Calu3 (cell line): Measurements from ENCODE around the gene RASSF4. TPM values are rescaled to one million over a fixed set of nuclear protein-coding genes. Genes with fewer than 3 reads are reported as not detected.

Experiments used
- BruUV-seq: library from RNA; stranded (reverse); fragments of 400-500 nt; replicated peaks from 2 replicates; lab custom pipeline; 2021; lab: Mats Ljungman, UMichigan
- CTCF ChIA-PET: fragments of 300-600 bp; sonication (Branson Sonifier 250); formaldehyde crosslinking; loops from one replicate; lab custom pipeline; 2022; ENCODE audit warnings: antibody characterized with exemption; lab: Charles Lee
- DNase-seq: peaks from one replicate; pipeline ENCODE4 v3.0.0; 2022
- H3K27ac Mint-ChIP-seq: one replicate; pipeline ENCODE4 v1.8.0; 2022; ENCODE audit warnings: mixed read lengths; ENCODE audit not compliant: unreplicated experiment
- H3K27me3 Mint-ChIP-seq: one replicate; pipeline ENCODE4 v1.8.0; 2022; ENCODE audit warnings: mixed read lengths; ENCODE audit not compliant: unreplicated experiment
- H3K36me3 Mint-ChIP-seq: one replicate; pipeline ENCODE4 v1.8.0; 2022; ENCODE audit warnings: mild to moderate bottlenecking, moderate library complexity, mixed read lengths; ENCODE audit not compliant: insufficient read depth, unreplicated experiment
- H3K4me1 Mint-ChIP-seq: one replicate; pipeline ENCODE4 v1.8.0; 2022; ENCODE audit warnings: mild to moderate bottlenecking, low read depth, mixed read lengths; ENCODE audit not compliant: unreplicated experiment
- H3K4me3 Mint-ChIP-seq: one replicate; pipeline ENCODE4 v1.8.0; 2022; ENCODE audit warnings: mild to moderate bottlenecking, low read depth, moderate library complexity, mixed read lengths; ENCODE audit not compliant: unreplicated experiment
- H3K9me3 Mint-ChIP-seq: one replicate; pipeline ENCODE4 v1.8.0; 2022; ENCODE audit warnings: low read depth, mixed read lengths; ENCODE audit not compliant: unreplicated experiment
- intact Hi-C: fragments of 100-400 bp; cut with micrococcal nuclease; formaldehyde crosslinking; loops from one replicate; pipeline ENCODE4 v1.10.0; 2022; ENCODE audit not compliant: unreplicated experiment
- total RNA-seq: library from RNA; stranded (reverse); gene quantifications from 2 replicates; pipeline ENCODE4 v1.2.3, GENCODE V29; 2022
- TF ChIP-seq, protein P1 (sequence below): fragments of 200-600 bp; IDR thresholded peaks from one replicate; pipeline ENCODE4 v1.8.0; 2022; ENCODE audit warnings: antibody characterized with exemption; ENCODE audit not compliant: unreplicated experiment

The RASSF4 gene
- total RNA-seq, 1 experiment from 2014 or later = 2.2 TPM

DNA sequence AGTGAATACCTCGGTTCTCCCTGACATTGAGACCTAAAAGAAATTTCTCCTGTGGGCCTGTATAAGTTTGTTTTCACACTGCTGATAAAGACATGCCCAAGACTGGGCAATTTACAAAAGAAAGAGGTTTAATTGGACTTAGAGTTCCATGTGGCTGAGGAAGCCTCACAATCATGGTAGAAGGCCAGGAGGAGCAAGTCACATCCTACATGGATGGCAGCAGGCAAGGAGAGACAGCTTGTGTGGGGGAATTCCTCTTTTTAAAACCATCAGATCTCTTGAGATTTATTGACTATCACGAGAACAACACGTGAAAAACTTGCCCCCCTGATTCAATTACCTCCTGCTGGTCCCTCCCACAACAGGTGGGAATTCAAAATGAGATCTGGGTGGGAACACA, 41.8 kb upstream of the RASSF4 start:
- no peaks in the 10 kb centered on the region for H3K36me3 Mint-ChIP-seq
- no peak overlapping the region for H3K27ac Mint-ChIP-seq
- H3K9me3 Mint-ChIP-seq = no peaks in the 10 kb centered on the region
- TF ChIP-seq, protein P1, sequence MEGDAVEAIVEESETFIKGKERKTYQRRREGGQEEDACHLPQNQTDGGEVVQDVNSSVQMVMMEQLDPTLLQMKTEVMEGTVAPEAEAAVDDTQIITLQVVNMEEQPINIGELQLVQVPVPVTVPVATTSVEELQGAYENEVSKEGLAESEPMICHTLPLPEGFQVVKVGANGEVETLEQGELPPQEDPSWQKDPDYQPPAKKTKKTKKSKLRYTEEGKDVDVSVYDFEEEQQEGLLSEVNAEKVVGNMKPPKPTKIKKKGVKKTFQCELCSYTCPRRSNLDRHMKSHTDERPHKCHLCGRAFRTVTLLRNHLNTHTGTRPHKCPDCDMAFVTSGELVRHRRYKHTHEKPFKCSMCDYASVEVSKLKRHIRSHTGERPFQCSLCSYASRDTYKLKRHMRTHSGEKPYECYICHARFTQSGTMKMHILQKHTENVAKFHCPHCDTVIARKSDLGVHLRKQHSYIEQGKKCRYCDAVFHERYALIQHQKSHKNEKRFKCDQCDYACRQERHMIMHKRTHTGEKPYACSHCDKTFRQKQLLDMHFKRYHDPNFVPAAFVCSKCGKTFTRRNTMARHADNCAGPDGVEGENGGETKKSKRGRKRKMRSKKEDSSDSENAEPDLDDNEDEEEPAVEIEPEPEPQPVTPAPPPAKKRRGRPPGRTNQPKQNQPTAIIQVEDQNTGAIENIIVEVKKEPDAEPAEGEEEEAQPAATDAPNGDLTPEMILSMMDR = no peak
- intact Hi-C loops = no loop called here
- H3K27me3 Mint-ChIP-seq = peaks cover 63% of the 10 kb centered on the region
- no peak for DNase-seq
- no peaks in the 10 kb centered on the region for H3K4me1 Mint-ChIP-seq
- CTCF ChIA-PET = no interaction called here
- no TSS peak for BruUV-seq
- no peak overlapping the region for H3K4me3 Mint-ChIP-seq

DNA sequence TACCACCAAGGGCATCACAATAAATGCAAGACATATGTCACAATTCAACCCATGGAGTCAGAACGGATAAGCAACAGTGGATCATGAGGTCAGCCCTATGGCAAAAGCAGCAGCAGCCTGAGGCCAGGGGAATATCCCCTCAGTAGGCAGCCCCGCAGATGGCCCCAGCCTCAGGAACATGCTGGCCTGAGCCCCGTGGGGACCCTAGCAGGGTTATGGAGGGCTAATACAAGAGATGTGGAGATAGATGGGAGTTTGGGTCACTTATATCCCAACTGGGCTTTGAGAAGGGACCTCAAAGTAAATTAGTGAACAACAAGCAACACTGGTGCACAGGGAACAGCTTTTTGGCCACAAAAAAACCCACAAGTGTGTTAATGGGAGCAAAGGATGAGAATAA, 39.4 kb upstream of the RASSF4 start:
- Mint-ChIP-seq H3K27ac (no peak overlapping the region), H3K4me3 (no peak overlapping the region), H3K9me3 (no peaks in the 10 kb centered on the region), H3K4me1 (no peaks in the 10 kb centered on the region), H3K36me3 (no peaks in the 10 kb centered on the region), H3K27me3 (peaks cover 57% of the 10 kb centered on the region)
- no peak for DNase-seq
- CTCF ChIA-PET = interaction anchor here (1.9 kb wide), 1 partner anchor 8 kb away, joined by 5 read pairs; the partner anchor contains the start of gene TMEM72
- BruUV-seq = no TSS peak
- intact Hi-C loops = no loop called here
- TF ChIP-seq, protein P1 = no peak

DNA sequence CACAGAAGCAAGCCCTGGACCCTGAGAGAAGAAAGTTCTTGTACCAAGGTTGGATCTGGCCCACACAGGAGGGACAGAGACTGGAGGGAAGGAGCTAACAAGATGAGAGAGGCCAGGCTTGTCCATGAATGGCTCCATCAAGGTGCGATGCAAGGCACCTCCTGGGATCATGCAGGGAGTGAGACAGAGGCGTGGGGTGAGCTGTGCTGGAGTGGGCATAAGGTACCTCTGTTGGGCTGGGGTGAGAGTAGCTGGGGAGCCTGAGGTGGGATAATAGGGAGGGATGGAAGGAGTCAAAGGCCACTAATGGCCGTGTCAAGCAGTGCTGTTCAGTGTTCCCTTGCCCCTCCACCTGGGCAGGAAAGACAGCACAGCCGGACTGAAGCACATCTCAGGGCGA, 38.5 kb upstream of the RASSF4 start:
- Mint-ChIP-seq H3K9me3 (no peaks in the 10 kb centered on the region), H3K4me3 (no peak overlapping the region), H3K4me1 (no peaks in the 10 kb centered on the region), H3K27me3 (peaks cover 49% of the 10 kb centered on the region), H3K27ac (no peak overlapping the region), H3K36me3 (no peaks in the 10 kb centered on the region)
- TF ChIP-seq, protein P1 = no peak
- intact Hi-C loops = no loop called here
- no peak for DNase-seq
- no TSS peak for BruUV-seq
- CTCF ChIA-PET = interaction anchor here (1.4 to 1.9 kb wide), 2 partner anchors 9 to 54 kb away, joined by 3 to 5 read pairs; partner anchors contain the start of gene TMEM72

DNA sequence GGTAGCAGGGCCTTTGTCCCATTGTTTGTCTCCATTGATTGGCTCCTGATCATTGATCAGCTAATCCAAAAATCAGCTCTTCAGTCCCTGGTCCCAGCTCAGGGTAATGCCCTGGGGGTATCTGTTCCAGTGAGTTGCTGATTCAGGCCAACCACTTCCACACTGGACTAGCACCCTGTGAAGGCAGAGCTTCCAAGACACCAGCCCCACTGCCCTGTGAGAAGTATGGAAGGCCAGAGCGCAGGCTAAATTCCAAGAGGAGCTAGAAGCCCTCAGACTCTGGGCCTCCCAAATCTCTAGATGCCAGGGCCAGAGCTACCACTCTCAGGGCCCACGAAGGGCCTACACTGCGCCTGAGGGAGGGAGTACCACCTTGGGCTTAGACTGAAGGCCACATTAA, 38.1 kb upstream of the RASSF4 start:
- CTCF ChIA-PET = interaction anchor here (1.4 to 1.9 kb wide), 2 partner anchors 10 to 54 kb away, joined by 3 to 5 read pairs; partner anchors contain the start of gene TMEM72
- no peak for DNase-seq
- Mint-ChIP-seq H3K9me3 (no peaks in the 10 kb centered on the region), H3K4me3 (no peak overlapping the region), H3K36me3 (no peaks in the 10 kb centered on the region), H3K27me3 (peaks cover 44% of the 10 kb centered on the region), H3K4me1 (no peaks in the 10 kb centered on the region), H3K27ac (no peak overlapping the region)
- intact Hi-C loops = no loop called here
- BruUV-seq = no TSS peak
- TF ChIP-seq, protein P1 = no peak
